Measurements from ENCODE around the gene SEPTIN11. TPM values are rescaled to one million over a fixed set of nuclear protein-coding genes. Genes with fewer than 3 reads are reported as not detected.

SEPTIN11 gene
- total and polyA plus RNA-seq, 4 donors: 20.4 to 126 (median 64.4) TPM

DNA sequence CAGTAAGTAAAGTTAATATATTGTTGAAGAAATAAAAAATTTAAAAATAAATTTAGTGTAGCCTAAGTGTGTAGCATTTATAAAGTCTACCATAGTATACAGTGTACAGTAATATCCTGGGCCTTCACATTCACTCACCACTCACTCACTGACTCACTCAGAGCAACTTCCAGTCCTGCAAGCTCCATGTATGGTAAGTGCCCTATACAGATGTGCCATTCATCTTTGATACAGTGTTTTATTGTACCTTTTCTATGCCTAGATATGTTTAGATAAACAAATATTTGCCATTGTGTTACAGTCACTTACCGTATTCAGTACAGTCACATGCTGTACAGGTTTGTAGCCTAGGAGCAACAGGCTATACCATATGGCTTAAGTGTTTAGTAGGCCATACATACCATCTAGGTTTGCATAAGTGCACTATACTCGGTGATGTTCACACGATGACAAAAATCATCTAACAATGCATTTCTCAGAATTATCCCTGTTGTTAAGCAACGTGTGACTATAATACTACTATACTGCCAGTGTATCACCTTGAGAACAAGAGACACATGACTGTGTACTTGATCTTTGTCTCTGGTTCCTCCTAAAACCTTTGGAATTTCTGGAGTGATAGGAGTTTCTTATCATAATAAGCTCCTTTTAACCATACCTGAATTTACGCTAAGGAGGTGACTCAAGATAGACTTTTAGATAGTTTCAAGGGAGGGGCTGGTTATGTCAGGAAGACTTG is 25.8 kb upstream of the SEPTIN11 start:
- TF ChIP-seq, protein P1, sequence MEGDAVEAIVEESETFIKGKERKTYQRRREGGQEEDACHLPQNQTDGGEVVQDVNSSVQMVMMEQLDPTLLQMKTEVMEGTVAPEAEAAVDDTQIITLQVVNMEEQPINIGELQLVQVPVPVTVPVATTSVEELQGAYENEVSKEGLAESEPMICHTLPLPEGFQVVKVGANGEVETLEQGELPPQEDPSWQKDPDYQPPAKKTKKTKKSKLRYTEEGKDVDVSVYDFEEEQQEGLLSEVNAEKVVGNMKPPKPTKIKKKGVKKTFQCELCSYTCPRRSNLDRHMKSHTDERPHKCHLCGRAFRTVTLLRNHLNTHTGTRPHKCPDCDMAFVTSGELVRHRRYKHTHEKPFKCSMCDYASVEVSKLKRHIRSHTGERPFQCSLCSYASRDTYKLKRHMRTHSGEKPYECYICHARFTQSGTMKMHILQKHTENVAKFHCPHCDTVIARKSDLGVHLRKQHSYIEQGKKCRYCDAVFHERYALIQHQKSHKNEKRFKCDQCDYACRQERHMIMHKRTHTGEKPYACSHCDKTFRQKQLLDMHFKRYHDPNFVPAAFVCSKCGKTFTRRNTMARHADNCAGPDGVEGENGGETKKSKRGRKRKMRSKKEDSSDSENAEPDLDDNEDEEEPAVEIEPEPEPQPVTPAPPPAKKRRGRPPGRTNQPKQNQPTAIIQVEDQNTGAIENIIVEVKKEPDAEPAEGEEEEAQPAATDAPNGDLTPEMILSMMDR (IDR thresholded peaks at IDR 0.05; ENCODE audit: control extremely low read depth, extremely low read depth): no peak
- 86 to 97% methylated on average over 5 of the region's 5 CpGs for WGBS, 2 donors
- DNase-seq: no peak

DNA sequence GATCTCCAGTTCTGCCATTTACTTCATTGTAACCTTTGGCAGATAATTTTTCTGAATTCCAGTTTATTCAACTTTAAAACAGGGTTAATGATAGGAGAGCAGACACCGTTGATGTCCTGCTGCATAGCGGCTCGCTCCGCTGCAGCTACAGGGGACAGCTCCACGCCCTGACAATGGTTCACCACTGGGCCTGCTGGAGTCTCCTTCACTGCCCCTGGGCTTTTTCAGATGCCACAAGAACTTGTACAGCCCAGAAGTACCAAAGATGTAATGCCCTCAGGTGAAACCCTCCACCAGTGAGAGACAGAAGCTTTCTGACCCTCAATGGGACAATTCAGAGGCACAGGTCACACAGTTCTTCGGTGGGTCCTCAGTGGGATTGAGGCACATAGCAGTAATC is 22.7 kb upstream of the SEPTIN11 start:
- no peak overlapping the region for H3K4me3 ChIP-seq
- 93 to 96% methylated on average over 6 of the region's 6 CpGs for WGBS, 2 donors
- DNase-seq (no peak), ATAC-seq (ENCODE audit: insufficient read depth, low FRiP score) (no peak)
- TF ChIP-seq, protein P1 (IDR thresholded peaks at IDR 0.05; ENCODE audit: control extremely low read depth, extremely low read depth): no peak
- H3K9ac ChIP-seq (ENCODE audit: insufficient read depth in 1 of 2, low read length in 2 of 2): no peak overlapping the region
- peaks cover 0 to 11% (median 0%) of the 10 kb centered on the region in 5 donors for H3K4me1 ChIP-seq (ENCODE audit: control insufficient read depth in 5 of 5, insufficient read depth in 5 of 5, low read length in 5 of 5)
- no peaks in the 10 kb centered on the region for H3K27me3 ChIP-seq (ENCODE audit: control insufficient read depth in 3 of 3, insufficient read depth in 3 of 3, low read length in 2 of 3)
- H3K36me3 ChIP-seq (ENCODE audit: control insufficient read depth in 4 of 4, insufficient read depth in 4 of 4, low read length in 4 of 4): no peaks in the 10 kb centered on the region
- no peaks in the 10 kb centered on the region for H3K9me3 ChIP-seq (ENCODE audit: control insufficient read depth in 4 of 4, insufficient read depth in 3 of 4, low read length in 3 of 4)
- no peak overlapping the region for H3K27ac ChIP-seq (ENCODE audit: low read depth in 1 of 2, low read length in 1 of 2)

More for the DNA sequence above, 25.8 kb upstream of the SEPTIN11 start:
- H3K36me3 ChIP-seq (ENCODE audit: control insufficient read depth in 4 of 4, insufficient read depth in 4 of 4, low read length in 4 of 4): no peaks in the 10 kb centered on the region
- no peak overlapping the region for H3K27ac ChIP-seq (ENCODE audit: low read depth in 1 of 2, low read length in 1 of 2)
- H3K4me3 ChIP-seq: no peak overlapping the region
- H3K27me3 ChIP-seq (ENCODE audit: control insufficient read depth in 3 of 3, insufficient read depth in 3 of 3, low read length in 2 of 3): no peaks in the 10 kb centered on the region
- H3K9ac ChIP-seq (ENCODE audit: insufficient read depth in 1 of 2, low read length in 2 of 2): no peak overlapping the region
- H3K4me1 ChIP-seq (ENCODE audit: control insufficient read depth in 5 of 5, insufficient read depth in 5 of 5, low read length in 5 of 5): peaks cover 0 to 11% (median 0%) of the 10 kb centered on the region in 5 donors
- no peaks in the 10 kb centered on the region for H3K9me3 ChIP-seq (ENCODE audit: control insufficient read depth in 4 of 4, insufficient read depth in 3 of 4, low read length in 3 of 4)
- ATAC-seq (ENCODE audit: insufficient read depth, low FRiP score): no peak

DNA sequence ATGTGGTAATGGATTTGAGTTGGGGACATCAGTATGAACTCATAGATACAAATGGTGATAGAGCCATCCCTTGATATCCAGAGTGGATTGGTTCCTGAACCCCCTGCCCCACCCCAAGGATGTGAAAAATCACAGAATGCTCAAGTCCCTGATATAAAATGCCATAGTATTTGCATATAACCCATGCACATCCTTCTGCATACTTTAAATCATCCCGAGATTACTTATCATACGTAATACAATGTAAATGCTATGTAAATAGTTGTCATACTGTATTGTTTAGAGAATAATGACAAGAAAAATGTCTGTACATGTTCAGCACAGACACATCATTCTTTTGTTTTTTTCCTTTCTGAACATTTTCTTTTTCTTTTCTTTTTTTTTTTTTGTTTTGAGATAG is 18.9 kb upstream of the SEPTIN11 start:
- H3K9ac ChIP-seq (ENCODE audit: insufficient read depth in 1 of 2, low read length in 2 of 2): no peak overlapping the region
- WGBS, 2 donors: 87 to 91% methylated on average over 2 of the region's 2 CpGs
- TF ChIP-seq, protein P1 (IDR thresholded peaks at IDR 0.05; ENCODE audit: control extremely low read depth, extremely low read depth): no peak
- no peaks in the 10 kb centered on the region for H3K36me3 ChIP-seq (ENCODE audit: control insufficient read depth in 4 of 4, insufficient read depth in 4 of 4, low read length in 4 of 4)
- H3K4me1 ChIP-seq (ENCODE audit: control insufficient read depth in 5 of 5, insufficient read depth in 5 of 5, low read length in 5 of 5): no peaks in the 10 kb centered on the region
- H3K4me3 ChIP-seq: no peak overlapping the region
- peaks cover 0 to 2% (median 0%) of the 10 kb centered on the region in 4 donors for H3K9me3 ChIP-seq (ENCODE audit: control insufficient read depth in 4 of 4, insufficient read depth in 3 of 4, low read length in 3 of 4)
- H3K27ac ChIP-seq (ENCODE audit: low read depth in 1 of 2, low read length in 1 of 2): no peak overlapping the region
- no peak for ATAC-seq (ENCODE audit: insufficient read depth, low FRiP score)
- DNase-seq: no peak
- H3K27me3 ChIP-seq (ENCODE audit: control insufficient read depth in 3 of 3, insufficient read depth in 3 of 3, low read length in 2 of 3): no peaks in the 10 kb centered on the region

Measured in lung (tissue), 12 donors.